RWPE2 (cell line): ENCODE measurements around the gene ZNF547.
A peak's percentile ranks its signal among the peaks of the same experiment; 100 is the strongest.

Experiments
- ATAC-seq: fragments of 200-7000 bp; cut with Tn5 transposase; 3 replicates; pipeline ENCODE4 v1.9.1; 2021; ENCODE audit warnings: low read depth
- DNase-seq: peaks from one replicate; pipeline ENCODE4 v3.0.0-alpha.2; 2020; ENCODE audit warnings: low spot score
- H3K27ac ChIP-seq: fragments of 450-650 bp; 2 replicates; pipeline ENCODE4 v1.5.1; 2017; ENCODE audit warnings: mild to moderate bottlenecking; ENCODE audit not compliant: poor library complexity, severe bottlenecking
- H3K27me3 ChIP-seq: fragments of 250-450 bp; sonication (Bioruptor Pico); 2 replicates; pipeline ENCODE4 v1.5.1; 2021; ENCODE audit warnings: mild to moderate bottlenecking, moderate library complexity; ENCODE audit not compliant: insufficient read depth, poor library complexity, severe bottlenecking
- H3K36me3 ChIP-seq: fragments of 250-450 bp; sonication (Bioruptor Pico); 2 replicates; pipeline ENCODE4 v1.5.1; 2020; ENCODE audit warnings: low read depth, mild to moderate bottlenecking, moderate library complexity
- H3K4me1 ChIP-seq: fragments of 250-450 bp; sonication (Bioruptor Pico); 2 replicates; pipeline ENCODE4 v1.5.1; 2021; ENCODE audit warnings: mild to moderate bottlenecking, moderate library complexity; ENCODE audit not compliant: insufficient read depth, poor library complexity, severe bottlenecking
- H3K4me3 ChIP-seq: fragments of 250-450 bp; sonication (Bioruptor Pico); 2 replicates; pipeline ENCODE4 v1.5.1; 2021; ENCODE audit warnings: mild to moderate bottlenecking, moderate library complexity; ENCODE audit not compliant: severe bottlenecking
- H3K9me3 ChIP-seq: fragments of 250-450 bp; sonication (Bioruptor Pico); 2 replicates; pipeline ENCODE4 v1.5.1; 2021; ENCODE audit warnings: mild to moderate bottlenecking, moderate library complexity; ENCODE audit not compliant: severe bottlenecking
- CTCF ChIP-seq: fragments of 450-650 bp; IDR thresholded peaks from one replicate; pipeline ENCODE4 v1.5.1; 2017; ENCODE audit warnings: mild to moderate bottlenecking, moderate library complexity; ENCODE audit not compliant: poor library complexity, severe bottlenecking

The ZNF547 gene

GRCh38 chr19:57389730-57390598 lies 26.6 kb downstream of the ZNF547 start, which contains the start of gene ZNF548:
Gene ZNF548 (plus strand): TSS chr19:57389854. CDS start chr19:57390100, 246 bp downstream.
- H3K27ac ChIP-seq: peak within 1 kb of the TSS; percentile 32
- peak; percentile 21 for TF ChIP-seq CTCF
- ATAC-seq: peak; percentile 98
- H3K9me3 ChIP-seq: no peaks in the 10 kb centered on the region
- H3K4me1 ChIP-seq: peaks cover 11% of the 10 kb centered on the region
- DNase-seq: peak; percentile 95
- peaks cover 18% of the 10 kb centered on the region for H3K36me3 ChIP-seq
- H3K4me3 ChIP-seq: peak within 1 kb of the TSS; percentile 67
- no peaks in the 10 kb centered on the region for H3K27me3 ChIP-seq

GRCh38 chr19:57395710-57396109 lies 32.4 kb downstream of the ZNF547 start:
- Histone ChIP-seq H3K4me1 (peaks cover 2% of the 10 kb centered on the region), H3K27ac (no peak overlapping the region), H3K4me3 (no peak overlapping the region), H3K9me3 (no peaks in the 10 kb centered on the region), H3K36me3 (peaks cover 42% of the 10 kb centered on the region), H3K27me3 (no peaks in the 10 kb centered on the region)
- no peak for TF ChIP-seq CTCF
- DNase-seq: no peak
- no peak for ATAC-seq

- no peaks in the 10 kb centered on the region for H3K4me1 ChIP-seq
- H3K27ac ChIP-seq: no peak overlapping the region
- TF ChIP-seq CTCF: no peak
- H3K4me3 ChIP-seq: no peak overlapping the region
- peaks cover 28% of the 10 kb centered on the region for H3K36me3 ChIP-seq
- DNase-seq (no peak), ATAC-seq (no peak)
- H3K27me3 ChIP-seq: no peaks in the 10 kb centered on the region
- H3K9me3 ChIP-seq: no peaks in the 10 kb centered on the region
These were observed 35.5 kb downstream of the ZNF547 start for GRCh38 chr19:57398868-57399267.

- no peaks in the 10 kb centered on the region for H3K4me1 ChIP-seq
- H3K36me3 ChIP-seq: peaks cover 12% of the 10 kb centered on the region
- H3K9me3 ChIP-seq: no peaks in the 10 kb centered on the region
- no peaks in the 10 kb centered on the region for H3K27me3 ChIP-seq
- TF ChIP-seq CTCF: no peak
- DNase-seq: no peak
- no peak overlapping the region for H3K27ac ChIP-seq
- H3K4me3 ChIP-seq: no peak overlapping the region
- no peak for ATAC-seq
These were observed 40.6 kb downstream of the ZNF547 start for GRCh38 chr19:57403737-57404563.
